SKM-1 treated with dmso at 0.1 percent for 144 hours (cell line): Measurements from ENCODE around the gene ART3.
"Not testable (repeated sequence)": the region's sequence is repeated elsewhere in the genome, so short reads cannot be mapped to it uniquely, and the experiment has no call there.

ENCODE experiments used
- DNase-seq: peaks from one replicate; lab custom pipeline; 2025; ENCODE audit not compliant: unreplicated experiment; lab: John Stamatoyannopoulos, UW

ART3 gene, protein sequence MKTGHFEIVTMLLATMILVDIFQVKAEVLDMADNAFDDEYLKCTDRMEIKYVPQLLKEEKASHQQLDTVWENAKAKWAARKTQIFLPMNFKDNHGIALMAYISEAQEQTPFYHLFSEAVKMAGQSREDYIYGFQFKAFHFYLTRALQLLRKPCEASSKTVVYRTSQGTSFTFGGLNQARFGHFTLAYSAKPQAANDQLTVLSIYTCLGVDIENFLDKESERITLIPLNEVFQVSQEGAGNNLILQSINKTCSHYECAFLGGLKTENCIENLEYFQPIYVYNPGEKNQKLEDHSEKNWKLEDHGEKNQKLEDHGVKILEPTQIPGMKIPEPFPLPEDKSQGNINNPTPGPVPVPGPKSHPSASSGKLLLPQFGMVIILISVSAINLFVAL

GRCh38 chr4:76074468-76074867 is at the start of gene ART3:
ART3 (plus strand) TSS chr4:76074709; CDS start chr4:76075890, 1,181 bp downstream.
- no peak for DNase-seq

DNA sequence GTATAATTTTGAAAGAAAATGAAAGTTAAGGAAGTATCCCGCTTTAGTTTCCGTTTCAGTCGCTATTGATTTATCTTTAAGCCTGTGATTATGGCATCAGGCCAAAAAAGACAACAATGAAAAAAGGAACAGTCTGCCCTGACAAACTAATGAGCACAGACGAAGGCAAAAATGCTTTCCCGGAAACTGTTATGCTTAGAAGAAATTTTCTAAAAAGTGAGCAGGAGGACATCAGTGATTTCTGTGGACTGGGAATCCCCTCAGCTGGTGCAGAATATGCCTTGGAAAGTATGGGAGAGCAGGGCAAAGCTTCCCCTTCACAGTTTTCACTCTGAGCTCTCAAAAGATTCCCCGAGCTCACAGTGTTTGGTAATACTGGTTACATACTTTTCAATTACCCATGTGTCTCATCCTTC is 46.2 kb upstream of the ART3 start:
- DNase-seq: no peak

DNA sequence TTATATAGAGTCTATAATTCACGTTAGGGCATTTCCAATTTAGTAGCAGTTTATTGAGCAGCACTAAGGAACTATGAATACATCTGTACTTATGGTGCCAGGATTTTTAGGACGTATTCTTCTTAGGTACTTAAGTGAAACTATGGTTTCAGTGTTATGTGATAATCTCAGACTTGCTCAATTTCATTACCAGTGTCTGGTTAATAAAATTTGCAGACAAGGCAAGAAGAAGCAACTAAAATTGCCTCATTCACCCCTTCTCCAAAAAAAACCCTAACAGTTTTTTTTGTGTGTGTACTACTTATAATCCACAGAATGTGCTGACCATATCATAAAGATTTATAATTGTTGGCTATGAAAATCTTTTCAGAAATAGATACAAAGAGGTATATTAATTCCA is 45.2 kb upstream of the ART3 start:
- DNase-seq: no peak

GRCh38 chr4:76035141-76035540 is 39.4 kb upstream of the ART3 start:
- DNase-seq: peak; percentile 69

GRCh38 chr4:76035799-76036380 is 38.6 kb upstream of the ART3 start, which contains the start of gene CXCL11:
CXCL11 (minus strand) TSS chr4:76036070; CDS start chr4:76035987, 83 bp downstream.
- DNase-seq: no peak

DNA sequence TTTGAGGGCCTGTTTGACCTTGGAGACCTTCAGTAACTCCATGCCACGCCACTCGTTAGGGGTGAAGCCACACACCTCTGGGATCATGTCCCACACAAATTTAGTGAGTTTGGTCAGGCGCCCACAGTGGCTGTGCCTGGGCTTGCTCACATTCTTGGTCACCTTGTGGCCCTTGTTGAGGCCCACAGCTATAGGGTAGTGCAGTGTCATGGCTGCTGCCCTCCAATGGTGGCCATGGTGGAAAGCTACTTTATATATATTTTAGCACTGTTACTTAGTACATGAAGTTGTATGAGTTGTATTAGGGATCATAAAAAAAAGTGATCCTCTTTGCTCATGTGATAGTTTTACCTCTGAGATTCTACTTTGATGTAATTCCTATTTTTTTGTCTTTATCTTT is 37.7 kb upstream of the ART3 start:
- no peak for DNase-seq

DNA sequence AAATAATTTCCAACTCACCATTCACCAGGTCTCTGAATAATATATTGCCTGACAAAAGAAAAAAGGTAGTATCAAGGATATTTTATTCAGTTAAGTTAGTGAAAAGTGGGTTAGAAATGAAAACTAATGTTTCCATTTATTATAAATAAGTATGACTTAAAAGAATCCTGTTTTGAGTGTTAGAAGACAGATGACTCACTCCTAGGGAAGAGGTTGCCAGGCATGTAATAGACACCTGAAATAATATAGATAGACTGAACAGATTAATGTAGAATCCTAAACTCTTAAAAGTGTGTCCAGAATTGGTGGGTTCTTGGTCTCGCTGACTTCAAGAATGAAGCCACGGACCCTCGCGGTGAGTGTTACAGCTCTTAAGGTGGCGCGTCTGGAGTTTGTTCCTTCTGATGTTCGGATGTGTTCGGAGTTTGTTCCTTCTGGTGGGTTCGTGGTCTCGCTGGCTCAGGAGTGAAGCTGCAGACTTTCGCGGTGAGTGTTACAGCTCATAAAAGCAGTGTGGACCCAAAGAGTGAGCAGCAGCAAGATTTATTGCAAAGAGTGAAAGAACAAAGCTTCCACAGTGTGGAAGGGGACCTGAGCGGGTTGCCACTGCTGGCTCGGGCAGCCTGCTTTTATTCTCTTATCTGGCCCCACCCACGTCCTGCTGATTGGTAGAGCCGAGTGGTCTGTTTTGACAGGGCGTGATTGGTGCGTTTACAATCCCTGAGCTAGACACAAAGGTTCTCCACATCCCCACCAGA is 32.1 kb upstream of the ART3 start:
- DNase-seq: not testable (repeated sequence)

DNA sequence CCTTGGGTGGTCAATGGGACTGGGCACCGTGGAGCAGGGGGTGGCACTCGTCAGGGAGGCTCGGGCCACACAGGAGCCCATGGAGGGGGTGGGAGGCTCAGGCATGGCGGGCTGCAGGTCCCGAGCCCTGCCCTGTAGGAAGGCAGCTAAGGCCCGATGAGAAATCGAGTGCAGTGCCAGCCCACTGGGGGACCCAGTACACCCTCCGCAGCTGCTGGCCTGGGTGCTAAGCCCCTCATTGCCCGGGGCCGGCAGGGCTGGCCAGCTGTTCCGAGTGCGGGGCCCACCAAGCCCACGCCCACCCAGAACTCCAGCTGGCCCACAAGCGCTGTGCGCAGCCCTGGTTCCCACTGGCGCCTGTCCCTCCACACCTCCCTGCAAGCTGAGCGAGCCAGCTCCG is 31.2 kb upstream of the ART3 start:
- DNase-seq: not testable (repeated sequence)

DNA sequence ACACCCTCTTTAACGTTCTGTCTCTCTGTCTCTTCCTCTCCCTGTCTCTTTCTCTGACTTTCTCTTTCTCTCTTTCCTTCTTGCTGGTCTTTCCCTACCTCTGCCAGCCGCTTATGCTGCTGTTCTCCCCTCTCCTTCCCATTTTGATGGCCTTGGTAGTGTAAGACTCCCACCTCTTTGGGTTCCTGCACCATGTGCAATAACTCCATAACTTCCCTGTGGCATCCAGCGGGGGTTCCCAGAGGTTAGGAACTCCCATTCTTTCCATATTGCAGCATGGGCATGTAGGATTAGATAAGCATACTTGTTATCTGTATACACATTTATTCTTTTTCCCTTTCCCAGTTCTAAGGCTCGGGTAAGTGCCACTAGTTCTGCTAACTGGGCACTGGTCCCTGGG is 29.8 kb upstream of the ART3 start:
- DNase-seq: not testable (repeated sequence)

DNA sequence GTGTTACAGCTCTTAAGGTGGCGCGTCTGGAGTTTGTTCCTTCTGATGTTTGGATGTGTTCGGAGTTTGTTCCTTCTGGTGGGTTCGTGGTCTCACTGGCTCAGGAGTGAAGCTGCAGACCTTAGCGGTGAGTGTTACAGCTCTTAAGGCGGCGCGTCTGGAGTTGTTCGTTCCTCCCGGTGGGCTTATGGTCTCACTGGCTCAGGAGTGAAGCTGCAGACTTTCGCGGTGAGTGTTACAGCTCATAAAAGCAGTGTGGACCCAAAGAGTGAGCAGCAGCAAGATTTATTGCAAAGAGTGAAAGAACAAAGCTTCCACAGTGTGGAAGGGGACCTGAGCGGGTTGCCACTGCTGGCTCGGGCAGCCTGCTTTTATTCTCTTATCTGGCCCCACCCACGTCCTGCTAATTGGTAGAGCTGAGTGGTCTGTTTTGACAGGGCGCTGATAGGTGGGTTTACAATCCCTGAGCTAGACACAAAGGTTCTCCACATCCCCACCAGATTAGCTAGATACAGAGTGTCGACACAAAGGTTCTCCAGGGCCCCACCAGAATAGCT is 24.6 kb upstream of the ART3 start:
- DNase-seq: not testable (repeated sequence)

GRCh38 chr4:76050560-76051050 is 23.9 kb upstream of the ART3 start:
- not testable (repeated sequence) for DNase-seq

DNA sequence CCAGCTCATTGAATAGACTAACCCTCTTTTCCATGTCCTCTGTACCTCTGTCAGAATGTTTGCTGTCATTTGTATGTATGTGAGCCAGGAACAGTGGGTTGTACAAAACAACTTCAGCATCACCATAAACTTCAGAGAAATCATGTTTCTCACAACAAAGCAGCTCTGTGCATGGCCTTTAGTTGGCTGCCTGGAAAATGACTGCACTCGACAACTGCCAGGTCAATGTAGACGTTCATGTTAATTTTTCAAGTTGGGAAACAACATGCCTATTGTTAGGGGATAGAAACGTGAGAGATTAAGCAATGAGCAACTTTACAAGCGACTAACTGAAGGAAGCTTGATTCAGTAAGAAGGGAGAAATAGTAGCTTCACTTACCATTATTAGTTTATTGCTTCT is 20.8 kb upstream of the ART3 start:
- no peak for DNase-seq

- peak; percentile 21 for DNase-seq
Measured at GRCh38 chr4:76055016-76055415, 19.5 kb upstream of the ART3 start.

- no peak for DNase-seq
Measured at GRCh38 chr4:76055421-76055820, 19.1 kb upstream of the ART3 start.

DNA sequence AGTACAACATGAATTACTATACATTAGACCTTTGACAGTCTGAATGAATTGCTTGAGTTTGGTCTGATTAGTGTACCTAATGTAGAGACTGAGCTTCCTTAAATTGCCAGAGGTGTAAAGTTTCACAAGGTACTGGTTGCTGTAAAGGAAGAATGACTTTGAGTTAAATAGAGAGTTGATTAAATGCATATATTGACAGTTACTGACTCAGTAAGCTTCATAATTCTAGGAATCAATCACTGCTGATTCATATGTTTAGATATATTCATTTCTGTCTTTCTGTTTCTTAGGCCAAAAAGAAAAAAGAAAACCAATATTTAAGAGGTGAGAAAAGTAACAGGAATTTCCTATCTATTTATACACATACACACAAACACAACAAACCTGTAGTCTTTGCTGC is 16.2 kb upstream of the ART3 start:
- DNase-seq: no peak

DNA sequence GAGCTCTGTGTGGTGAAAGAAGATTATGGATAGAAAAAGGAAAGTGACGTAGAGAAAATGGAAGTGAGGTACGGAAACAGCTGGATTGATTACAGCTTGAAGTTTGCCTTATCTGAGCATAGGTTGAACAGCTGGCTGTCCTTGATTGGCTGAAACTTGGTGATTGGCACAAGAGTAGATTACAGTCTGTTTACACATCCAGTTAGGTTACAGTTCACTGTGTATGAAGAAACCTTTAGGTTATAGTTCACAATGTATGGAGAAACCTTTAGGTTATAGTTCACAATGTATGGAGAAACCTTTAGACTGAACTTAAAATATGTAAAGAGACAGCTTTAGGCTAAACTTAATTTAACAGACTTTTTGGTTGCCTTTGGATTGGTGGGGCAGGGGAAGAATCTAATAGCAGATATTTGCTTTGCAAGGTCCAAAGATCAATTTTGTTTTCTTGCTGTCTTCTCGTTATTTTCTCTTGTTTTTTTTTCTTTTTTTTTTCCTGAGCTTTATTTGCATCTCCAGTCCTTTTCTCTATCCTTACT is 15.6 kb upstream of the ART3 start:
- DNase-seq: no peak

DNA sequence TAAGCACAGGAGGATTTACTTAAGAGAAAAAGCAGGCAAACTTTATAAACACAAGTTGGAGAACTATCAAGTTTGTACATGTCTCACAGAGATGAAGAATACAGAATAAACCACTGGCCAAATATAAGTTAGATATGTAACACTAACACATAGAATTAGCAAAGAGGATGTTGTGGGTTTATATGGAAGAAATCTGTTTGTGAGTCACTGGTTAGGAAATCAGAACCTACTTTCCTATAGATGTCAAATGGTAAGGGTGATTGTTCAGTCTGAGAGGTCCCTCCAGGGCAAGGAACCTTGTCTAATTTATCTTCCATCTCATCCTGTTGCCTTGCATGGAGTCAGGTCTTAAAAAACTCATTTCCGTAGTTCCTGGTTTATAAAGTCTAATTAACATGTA is 14.8 kb upstream of the ART3 start:
- DNase-seq: peak; percentile 48

- peak; percentile 31 for DNase-seq
Measured at GRCh38 chr4:76060506-76060905, 14.0 kb upstream of the ART3 start.

DNA sequence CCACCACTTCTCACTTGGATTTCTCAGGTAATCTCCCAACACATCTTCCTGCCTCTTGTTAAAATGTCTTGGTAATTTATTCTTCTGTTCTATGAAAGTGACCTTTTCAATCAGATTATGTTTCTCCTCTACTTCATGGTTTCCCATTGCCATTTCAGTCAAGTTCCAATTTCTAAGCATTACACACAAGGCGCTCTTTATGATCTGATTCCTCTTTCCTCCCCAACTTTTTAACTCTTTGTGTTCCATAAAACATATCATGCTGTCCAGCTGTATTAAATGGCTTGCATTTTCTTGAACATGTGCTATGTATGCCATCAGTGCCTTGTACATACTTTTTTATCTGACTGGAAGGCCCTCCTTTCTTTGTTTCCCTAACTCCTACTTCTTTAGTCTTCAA is 13.1 kb upstream of the ART3 start:
- DNase-seq: no peak

- DNase-seq: peak; percentile 14
Measured at GRCh38 chr4:76061982-76062381, 12.5 kb upstream of the ART3 start.

DNA sequence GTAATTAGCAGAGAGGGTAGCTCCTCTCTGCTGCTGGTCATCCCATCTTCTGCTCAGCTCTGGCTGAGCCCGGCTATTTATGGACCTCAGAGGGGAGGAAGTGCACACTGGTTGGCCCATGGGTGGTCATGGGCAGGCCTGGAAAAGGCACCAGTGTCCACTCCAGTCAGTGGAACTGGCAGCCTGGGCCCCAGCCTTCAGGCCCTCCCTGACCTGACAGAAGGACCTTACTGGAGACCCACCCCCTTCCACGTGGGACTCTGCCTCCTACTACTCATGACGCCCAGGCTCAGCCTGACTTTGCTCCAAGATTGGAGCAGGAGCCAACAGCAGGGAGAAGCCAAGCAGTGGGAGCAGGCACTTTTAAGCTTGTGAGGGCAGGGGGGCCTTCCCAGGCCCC is 8.0 kb upstream of the ART3 start:
- no peak for DNase-seq
